Measurements from ENCODE around the gene MAP2K2. TPM values are rescaled to one million over a fixed set of nuclear protein-coding genes. Genes with fewer than 3 reads are reported as not detected.

The MAP2K2 gene
- total RNA-seq, 1 experiment from 2014 or later = 185 TPM

GRCh38 chr19:4052993-4053422, 70.9 kb downstream of the MAP2K2 start:
- no peaks in the 10 kb centered on the region for H3K27me3 ChIP-seq (replicated peaks; ENCODE audit: insufficient read depth, low read depth, low read length, poor library complexity)
- H3K36me3 ChIP-seq (ENCODE audit: insufficient read depth, low read length, poor library complexity, severe bottlenecking) = peaks cover 37% of the 10 kb centered on the region
- CTCF ChIA-PET = no interaction called here
- H3K4me1 ChIP-seq (ENCODE audit: insufficient read depth, low read length, poor library complexity, severe bottlenecking) = no peaks in the 10 kb centered on the region
- intact Hi-C loops (cut with micrococcal nuclease; ENCODE audit: unreplicated experiment) = no loop called here
- POLR2A ChIA-PET (ENCODE audit: low non-redundant PET) = no interaction called here
- no peaks in the 10 kb centered on the region for H3K9me3 ChIP-seq (ENCODE audit: low read depth, low read length, poor library complexity, severe bottlenecking)
- H3K4me3 ChIP-seq (ENCODE audit: low read depth, low read length, poor library complexity, severe bottlenecking) = no peak overlapping the region
- TF ChIP-seq CTCF (conservative IDR thresholded peaks at IDR 0.05; ENCODE audit: low read depth, low read length) (no peak), EZH2 (IDR thresholded peaks at IDR 0.05; ENCODE audit: borderline replicate concordance, low read depth, low read length, poor library complexity, severe bottlenecking) (no peak)
- DNase-seq (ENCODE audit: low spot score) = no peak
- BruUV-seq (replicated peaks) = no TSS peak
- no peak overlapping the region for H3K27ac ChIP-seq (ENCODE audit: low read depth, low read length, poor library complexity, severe bottlenecking)

DNA sequence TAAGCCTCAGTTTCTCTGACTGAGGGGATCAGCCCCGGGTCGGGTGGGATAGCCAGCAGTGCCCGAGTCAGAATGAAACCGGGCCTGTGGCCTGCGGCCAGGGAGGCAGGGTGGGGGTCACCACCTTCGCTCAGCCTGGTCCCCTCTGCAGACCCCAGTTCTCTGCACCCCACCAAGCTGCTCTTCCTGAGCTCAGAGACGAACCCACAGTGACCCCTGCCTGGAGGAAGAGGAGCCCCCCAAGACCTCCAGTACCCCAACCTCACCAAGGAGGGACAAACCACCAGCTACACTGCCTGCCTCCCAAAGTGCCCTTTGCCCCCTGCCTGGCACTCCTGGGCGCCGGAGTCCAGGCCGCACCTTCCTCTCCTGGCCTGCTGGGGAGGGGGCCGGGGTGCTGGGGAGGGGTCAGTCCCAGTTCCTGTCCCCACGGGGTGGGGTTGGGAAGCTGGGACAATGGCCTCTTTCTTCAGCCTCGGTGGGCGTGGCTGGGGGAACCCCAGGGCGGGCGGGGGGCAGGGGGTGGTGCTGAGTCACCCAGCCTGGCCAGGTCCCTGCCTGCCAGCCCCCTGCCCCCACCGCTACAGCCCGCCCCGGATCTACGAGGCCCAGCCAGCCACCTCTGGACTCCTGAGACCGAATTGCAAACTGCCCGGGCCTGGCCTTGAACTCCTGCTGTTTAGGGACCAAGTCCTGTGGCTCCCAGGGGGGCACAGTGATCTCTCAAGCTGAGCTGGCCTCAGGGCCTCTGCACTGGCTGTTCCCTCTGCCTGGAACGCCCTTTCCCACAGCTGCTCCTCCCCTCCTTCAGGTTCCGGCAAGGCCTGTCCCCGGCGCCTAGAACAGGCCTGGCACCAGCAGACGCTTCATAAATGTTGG, 71.6 kb downstream of the MAP2K2 start:
- Histone ChIP-seq H3K27me3 (replicated peaks; ENCODE audit: insufficient read depth, low read depth, low read length, poor library complexity) (no peaks in the 10 kb centered on the region), H3K36me3 (ENCODE audit: insufficient read depth, low read length, poor library complexity, severe bottlenecking) (peaks cover 37% of the 10 kb centered on the region), H3K4me3 (ENCODE audit: low read depth, low read length, poor library complexity, severe bottlenecking) (no peak overlapping the region), H3K9me3 (ENCODE audit: low read depth, low read length, poor library complexity, severe bottlenecking) (no peaks in the 10 kb centered on the region), H3K27ac (ENCODE audit: low read depth, low read length, poor library complexity, severe bottlenecking) (no peak overlapping the region), H3K4me1 (ENCODE audit: insufficient read depth, low read length, poor library complexity, severe bottlenecking) (no peaks in the 10 kb centered on the region)
- no TSS peak for BruUV-seq (replicated peaks)
- intact Hi-C loops (cut with micrococcal nuclease; ENCODE audit: unreplicated experiment) = no loop called here
- ChIA-PET CTCF (no interaction called here), POLR2A (ENCODE audit: low non-redundant PET) (no interaction called here)
- DNase-seq (ENCODE audit: low spot score) = no peak
- TF ChIP-seq EZH2 (IDR thresholded peaks at IDR 0.05; ENCODE audit: borderline replicate concordance, low read depth, low read length, poor library complexity, severe bottlenecking) (no peak), CTCF (conservative IDR thresholded peaks at IDR 0.05; ENCODE audit: low read depth, low read length) (no peak)

GRCh38 chr19:4051175-4052101, 72.5 kb downstream of the MAP2K2 start:
- Histone ChIP-seq H3K36me3 (ENCODE audit: insufficient read depth, low read length, poor library complexity, severe bottlenecking) (peaks cover 37% of the 10 kb centered on the region), H3K4me1 (ENCODE audit: insufficient read depth, low read length, poor library complexity, severe bottlenecking) (no peaks in the 10 kb centered on the region), H3K27me3 (replicated peaks; ENCODE audit: insufficient read depth, low read depth, low read length, poor library complexity) (no peaks in the 10 kb centered on the region), H3K9me3 (ENCODE audit: low read depth, low read length, poor library complexity, severe bottlenecking) (no peaks in the 10 kb centered on the region), H3K4me3 (ENCODE audit: low read depth, low read length, poor library complexity, severe bottlenecking) (no peak overlapping the region), H3K27ac (ENCODE audit: low read depth, low read length, poor library complexity, severe bottlenecking) (no peak overlapping the region)
- no TSS peak for BruUV-seq (replicated peaks)
- intact Hi-C loops (cut with micrococcal nuclease; ENCODE audit: unreplicated experiment) = no loop called here
- ChIA-PET POLR2A (ENCODE audit: low non-redundant PET) (no interaction called here), CTCF (no interaction called here)
- DNase-seq (ENCODE audit: low spot score) = no peak
- TF ChIP-seq CTCF (conservative IDR thresholded peaks at IDR 0.05; ENCODE audit: low read depth, low read length) (no peak), EZH2 (IDR thresholded peaks at IDR 0.05; ENCODE audit: borderline replicate concordance, low read depth, low read length, poor library complexity, severe bottlenecking) (no peak)
